SK-N-MC (cell line): ENCODE data around the gene CLCN5.

Experiments
- DNase-seq: peaks from one replicate; pipeline ENCODE4 v3.0.0-alpha.2; 2011; ENCODE audit warnings: low read depth, low spot score
- H3K27ac ChIP-seq: fragments of 200-600 bp; sonication (generic); 2 replicates; pipeline ENCODE4 v1.5.1; 2016; ENCODE audit warnings: mixed run types
- H3K36me3 ChIP-seq: fragments of 200-600 bp; sonication (generic); 2 replicates; pipeline ENCODE4 v1.6.1; 2017; ENCODE audit warnings: antibody characterized with exemption, low read length, mixed read lengths; ENCODE audit not compliant: insufficient read depth
- H3K4me3 ChIP-seq: fragments of 200-600 bp; sonication (generic); 2 replicates; pipeline ENCODE4 v1.5.1; 2016
- H3K9ac ChIP-seq: fragments of 200-600 bp; sonication (generic); 2 replicates; pipeline ENCODE4 v1.8.0; 2017; ENCODE audit warnings: mixed run types, mixed read lengths; ENCODE audit not compliant: insufficient read length
- H3K9me3 ChIP-seq: fragments of 200-600 bp; sonication (generic); 2 replicates; pipeline ENCODE4 v1.6.1; 2017; ENCODE audit warnings: low read depth, mild to moderate bottlenecking, antibody characterized with exemption, low read length, moderate library complexity, mixed read lengths
- EZH2 ChIP-seq: fragments of 200-600 bp; sonication (generic); IDR thresholded peaks from one replicate; pipeline ENCODE4 v1.6.1; 2017; ENCODE audit warnings: antibody characterized with exemption
- FOXP2 ChIP-seq: optimal IDR thresholded peaks from 2 replicates; pipeline ENCODE3; 2011; ENCODE audit warnings: mild to moderate bottlenecking, moderate library complexity; ENCODE audit not compliant: insufficient read depth; ENCODE audit errors: extremely low read length, control extremely low read depth
- POLR2AphosphoS5 ChIP-seq: IDR thresholded peaks from 2 replicates; pipeline ENCODE4 v1.6.1; 2012; ENCODE audit warnings: mild to moderate bottlenecking, low read depth, low read length, borderline replicate concordance

Gene CLCN5

DNA sequence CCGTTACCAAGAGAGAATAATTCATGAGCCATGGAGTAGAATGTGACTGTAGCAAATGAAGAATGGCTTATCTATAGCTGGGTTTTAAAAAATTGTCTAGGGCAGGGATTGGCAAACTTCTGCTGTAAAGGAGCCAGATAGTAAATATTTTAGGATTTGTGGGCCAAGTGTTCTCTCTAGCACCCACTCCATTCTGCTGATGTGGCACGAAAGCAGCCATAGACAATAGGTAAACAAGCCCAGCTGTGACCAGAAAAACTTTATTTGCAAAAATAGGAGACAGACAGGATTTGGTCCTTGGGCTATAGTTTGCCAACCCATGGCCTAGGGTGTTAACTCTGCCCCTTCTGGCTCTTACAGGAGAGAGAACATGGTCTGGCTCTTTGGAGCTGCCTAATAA is 151.2 kb downstream of the CLCN5 start:
- TF ChIP-seq FOXP2 (no peak), POLR2AphosphoS5 (no peak), EZH2 (no peak)
- no peak overlapping the region for H3K27ac ChIP-seq

DNA sequence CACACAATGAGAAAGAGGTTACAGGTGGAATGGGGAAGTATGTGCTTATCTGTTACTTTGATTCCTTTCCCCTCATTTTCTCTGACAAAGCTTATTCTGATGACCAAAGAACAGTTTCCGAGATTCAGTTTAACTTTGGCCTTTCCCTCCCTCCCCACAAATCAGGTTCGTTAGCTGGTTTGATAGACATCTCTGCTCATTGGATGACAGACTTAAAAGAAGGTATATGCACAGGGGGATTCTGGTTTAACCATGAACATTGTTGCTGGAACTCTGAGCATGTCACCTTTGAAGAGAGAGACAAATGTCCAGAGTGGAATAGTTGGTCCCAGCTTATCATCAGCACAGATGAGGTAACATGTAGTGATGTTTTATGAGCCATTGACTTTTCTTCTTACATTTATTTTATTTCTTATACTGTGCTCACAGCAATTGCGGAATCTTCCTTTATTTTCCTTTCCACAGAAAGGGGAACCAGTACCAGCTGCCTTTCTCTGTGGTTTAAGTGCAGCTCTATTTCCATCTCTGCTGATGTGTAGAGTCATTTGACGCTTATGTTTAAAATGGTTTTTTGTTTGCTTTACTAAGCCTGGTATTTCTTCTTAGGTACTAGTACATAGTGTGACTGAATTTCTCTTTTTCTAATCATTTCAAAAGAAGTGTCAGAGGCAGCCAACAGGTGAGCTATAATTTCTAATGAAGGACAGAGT is 153.4 kb downstream of the CLCN5 start:
- DNase-seq, result no peak
- no peak overlapping the region for H3K27ac ChIP-seq
- TF ChIP-seq POLR2AphosphoS5 (no peak), FOXP2 (no peak), EZH2 (no peak)
- no peaks in the 10 kb centered on the region for H3K9me3 ChIP-seq
- no peaks in the 10 kb centered on the region for H3K36me3 ChIP-seq
- H3K4me3 ChIP-seq, result no peak overlapping the region
- H3K9ac ChIP-seq, result no peak overlapping the region

More for the DNA sequence above, 151.2 kb downstream of the CLCN5 start:
- no peak overlapping the region for H3K9ac ChIP-seq
- no peak overlapping the region for H3K4me3 ChIP-seq
- no peak for DNase-seq
- H3K36me3 ChIP-seq, result no peaks in the 10 kb centered on the region
- no peaks in the 10 kb centered on the region for H3K9me3 ChIP-seq

DNA sequence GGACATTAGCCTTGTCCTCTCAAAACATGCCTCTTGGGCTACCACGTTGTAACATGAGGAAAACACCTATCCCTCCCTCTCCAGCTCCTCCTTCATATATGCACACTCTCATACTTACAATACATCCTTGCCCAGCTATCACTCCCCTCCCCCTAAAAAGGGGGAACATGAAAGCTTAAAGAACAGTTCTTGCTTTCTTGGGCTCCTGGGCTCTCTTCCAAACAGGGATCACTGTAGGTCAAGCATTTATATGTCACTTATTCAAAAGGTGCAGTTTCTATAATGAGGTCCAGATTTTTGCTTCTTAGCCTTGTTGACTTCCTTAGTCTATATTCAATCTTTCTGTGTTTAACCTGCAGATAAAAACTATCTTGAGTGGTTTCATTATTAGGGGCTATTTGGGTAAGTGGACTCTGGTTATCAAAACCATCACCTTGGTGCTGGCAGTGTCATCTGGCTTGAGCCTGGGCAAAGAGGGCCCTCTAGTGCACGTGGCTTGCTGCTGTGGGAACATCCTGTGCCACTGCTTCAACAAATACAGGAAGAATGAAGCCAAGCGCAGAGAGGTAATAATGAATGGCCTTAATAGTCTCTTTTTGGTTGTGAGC is 159.0 kb downstream of the CLCN5 start:
- Histone ChIP-seq H3K9ac (no peak overlapping the region), H3K9me3 (no peaks in the 10 kb centered on the region), H3K4me3 (no peak overlapping the region), H3K36me3 (no peaks in the 10 kb centered on the region; the same call in 1 of the 2 replicates), H3K27ac (no peak overlapping the region)
- TF ChIP-seq EZH2, result no peak
- TF ChIP-seq FOXP2, result no peak
- no peak for TF ChIP-seq POLR2AphosphoS5
- DNase-seq, result no peak

DNA sequence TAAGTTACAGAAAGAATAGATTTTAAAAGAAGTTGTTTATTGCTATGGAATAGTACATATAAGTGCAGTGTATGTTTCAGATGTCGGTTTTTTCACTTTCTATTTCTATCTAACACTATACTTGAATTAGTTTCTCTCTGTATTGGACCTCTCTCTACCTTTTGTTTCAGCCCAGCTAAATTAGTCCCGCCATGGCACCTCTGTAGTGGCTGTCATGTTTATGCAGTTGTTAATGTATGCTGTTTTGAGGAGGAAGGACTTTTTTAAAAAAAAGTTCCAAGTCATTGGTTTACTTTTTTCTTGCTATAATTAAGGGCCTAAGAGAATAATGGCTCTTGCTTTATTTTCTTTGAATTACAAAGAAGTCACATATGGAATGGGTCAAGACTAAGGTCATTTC is 160.3 kb downstream of the CLCN5 start:
- Histone ChIP-seq H3K36me3 (no peaks in the 10 kb centered on the region; the same call in 1 of the 2 replicates), H3K9ac (no peak overlapping the region), H3K27ac (no peak overlapping the region), H3K9me3 (no peaks in the 10 kb centered on the region), H3K4me3 (no peak overlapping the region)
- no peak for DNase-seq
- no peak for TF ChIP-seq FOXP2
- TF ChIP-seq POLR2AphosphoS5, result no peak
- TF ChIP-seq EZH2, result no peak

DNA sequence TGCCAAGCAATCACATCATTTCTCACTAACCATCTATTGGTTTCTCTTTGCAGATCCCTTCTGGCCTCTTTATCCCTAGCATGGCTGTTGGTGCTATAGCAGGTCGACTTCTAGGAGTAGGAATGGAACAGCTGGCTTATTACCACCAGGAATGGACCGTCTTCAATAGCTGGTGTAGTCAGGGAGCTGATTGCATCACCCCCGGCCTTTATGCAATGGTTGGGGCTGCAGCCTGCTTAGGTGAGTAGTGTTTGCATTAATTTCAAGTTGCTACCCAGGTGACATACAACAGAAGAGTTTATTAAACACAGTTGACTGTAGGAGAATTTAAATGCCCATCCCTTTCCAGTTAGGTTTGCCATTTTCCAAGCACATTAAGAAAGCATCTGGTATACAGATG is 166.2 kb downstream of the CLCN5 start:
- Histone ChIP-seq H3K9ac (no peak overlapping the region), H3K27ac (no peak overlapping the region), H3K4me3 (no peak overlapping the region), H3K9me3 (no peaks in the 10 kb centered on the region), H3K36me3 (no peaks in the 10 kb centered on the region; the same call in 1 of the 2 replicates)
- DNase-seq, result no peak
- TF ChIP-seq FOXP2 (no peak), POLR2AphosphoS5 (no peak), EZH2 (no peak)

DNA sequence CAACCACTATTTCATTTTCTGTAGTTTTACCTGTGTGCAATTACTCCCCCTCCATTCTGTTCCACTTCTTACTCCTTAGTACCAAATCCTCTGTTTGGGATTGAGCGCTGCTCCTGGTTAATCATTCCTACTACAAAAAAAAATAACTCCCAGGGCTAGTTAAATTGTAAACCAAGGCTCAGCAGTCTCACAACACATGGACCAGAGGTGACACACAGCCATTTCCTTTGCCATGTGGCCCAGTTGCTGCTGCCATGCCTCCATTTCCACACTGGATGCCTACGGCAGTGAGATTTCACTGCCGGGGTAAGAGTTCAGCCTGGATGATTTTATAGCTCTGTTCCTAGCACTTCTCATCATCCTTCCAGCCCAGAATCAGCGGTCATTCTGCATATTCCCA is 171.2 kb downstream of the CLCN5 start:
- no peaks in the 10 kb centered on the region for H3K9me3 ChIP-seq
- H3K36me3 ChIP-seq, result no peaks in the 10 kb centered on the region
- H3K9ac ChIP-seq, result no peak overlapping the region
- H3K27ac ChIP-seq, result no peak overlapping the region
- no peak overlapping the region for H3K4me3 ChIP-seq
- TF ChIP-seq EZH2 (no peak), POLR2AphosphoS5 (no peak), FOXP2 (no peak)
- no peak for DNase-seq

DNA sequence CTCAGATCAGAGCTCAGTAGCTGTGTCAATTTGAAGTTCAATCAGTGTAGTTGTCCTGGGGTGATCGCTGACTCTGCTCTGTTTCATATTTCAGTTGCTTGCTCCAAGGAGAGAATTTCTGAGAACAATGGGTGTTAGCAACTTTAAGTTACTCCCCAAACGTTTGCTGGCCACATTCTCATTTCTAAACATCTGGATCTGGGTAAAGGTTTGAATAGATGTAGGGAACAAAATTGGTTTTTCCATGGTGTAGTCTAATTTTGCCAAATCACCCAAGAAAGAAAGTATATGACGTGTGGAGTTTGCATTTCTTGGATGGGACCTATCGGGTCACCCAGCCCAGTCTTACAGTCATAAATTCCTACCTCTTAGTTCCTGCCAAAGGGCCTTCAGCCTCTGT is 174.7 kb downstream of the CLCN5 start:
- no peak for DNase-seq
- Histone ChIP-seq H3K9ac (no peak overlapping the region), H3K9me3 (no peaks in the 10 kb centered on the region), H3K27ac (no peak overlapping the region), H3K4me3 (no peak overlapping the region), H3K36me3 (no peaks in the 10 kb centered on the region)
- TF ChIP-seq POLR2AphosphoS5, result no peak
- TF ChIP-seq EZH2, result no peak
- TF ChIP-seq FOXP2, result no peak

DNA sequence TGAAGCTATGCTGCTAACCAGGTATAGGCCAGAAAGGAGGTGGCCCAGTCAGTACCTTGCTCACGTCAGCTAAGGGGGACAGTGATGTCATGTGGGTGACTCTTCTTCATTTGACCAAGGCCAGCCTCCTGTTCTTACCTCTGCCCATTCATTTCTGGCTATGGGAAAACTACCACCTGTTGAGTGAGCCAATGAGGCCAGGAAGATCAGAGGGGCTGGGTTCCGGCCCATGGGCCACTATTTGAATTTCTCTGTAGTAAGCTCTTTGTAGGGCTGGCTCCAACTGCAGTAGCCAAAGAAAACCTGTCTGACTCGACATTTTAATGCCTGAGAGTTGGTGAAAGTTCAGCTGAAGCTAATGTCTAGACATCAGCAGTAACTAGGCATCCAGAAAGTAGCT is 175.8 kb downstream of the CLCN5 start:
- no peak for DNase-seq
- Histone ChIP-seq H3K4me3 (no peak overlapping the region), H3K9me3 (no peaks in the 10 kb centered on the region), H3K27ac (no peak overlapping the region), H3K9ac (no peak overlapping the region), H3K36me3 (no peaks in the 10 kb centered on the region)
- no peak for TF ChIP-seq EZH2
- no peak for TF ChIP-seq POLR2AphosphoS5

DNA sequence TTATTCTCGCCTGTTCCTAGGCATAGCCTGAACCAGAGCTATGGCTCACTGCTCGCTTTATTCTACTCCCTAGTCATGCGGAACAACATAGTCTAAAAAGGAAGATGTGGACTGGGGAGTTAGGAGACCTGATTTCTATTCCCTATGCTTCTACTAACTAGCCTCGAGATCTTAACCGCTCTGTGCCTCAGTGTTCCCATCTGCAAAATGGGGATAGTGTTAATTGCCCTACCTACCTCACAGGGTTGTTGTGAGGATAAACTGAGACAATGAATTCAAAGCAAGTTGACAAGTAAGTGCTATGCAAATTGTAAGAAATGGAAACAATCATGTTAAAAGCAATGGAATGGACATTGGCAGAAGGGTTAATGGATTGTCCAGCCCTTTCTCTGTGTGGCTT is 176.4 kb downstream of the CLCN5 start:
- Histone ChIP-seq H3K36me3 (no peaks in the 10 kb centered on the region), H3K4me3 (no peak overlapping the region), H3K27ac (no peak overlapping the region), H3K9ac (no peak overlapping the region), H3K9me3 (no peaks in the 10 kb centered on the region)
- no peak for TF ChIP-seq POLR2AphosphoS5
- TF ChIP-seq FOXP2, result no peak
- no peak for TF ChIP-seq EZH2
- no peak for DNase-seq
